GM11168 (cell line): ENCODE data around the gene ARHGEF37.
"Not testable (repeated sequence)": the region's sequence is repeated elsewhere in the genome, so short reads cannot be mapped to it uniquely, and the experiment has no call there.

Experiments used
- in situ Hi-C: fragments of 300-500 bp; cut with MboI; formaldehyde crosslinking; loops from one replicate; pipeline ENCODE4 v1.12.0; 2022; ENCODE audit warnings: low sequenced_read_pairs; ENCODE audit not compliant: unreplicated experiment

The ARHGEF37 gene

GRCh38 chr5:149561848-149562247 lies 19.4 kb upstream of the ARHGEF37 start:
- in situ Hi-C loops, result loop anchor here (10.0 kb wide), 1 partner anchor 177 kb away; no protein-coding TSS in a partner anchor

DNA sequence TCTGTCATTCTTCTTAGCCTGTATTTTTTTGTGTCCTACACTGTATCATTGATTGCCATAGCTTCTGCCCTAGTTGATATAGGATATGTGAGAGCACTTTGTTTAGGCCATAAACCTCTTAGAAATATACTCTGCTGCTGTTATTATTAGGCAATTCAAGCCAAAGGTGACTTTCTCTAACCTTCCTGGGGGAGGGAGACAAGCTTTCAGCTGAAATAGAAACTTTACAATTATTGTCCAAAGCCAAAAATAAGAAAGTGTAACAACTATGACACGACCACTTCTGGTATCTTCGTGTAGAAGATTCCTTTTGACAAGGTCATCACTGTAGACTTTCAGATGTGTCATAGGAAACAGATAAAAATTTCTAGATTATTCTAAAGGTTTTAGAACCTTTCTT lies 17.8 kb upstream of the ARHGEF37 start:
- in situ Hi-C loops, result loop anchor here (10.0 kb wide), 1 partner anchor 179 kb away; no protein-coding TSS in a partner anchor

DNA sequence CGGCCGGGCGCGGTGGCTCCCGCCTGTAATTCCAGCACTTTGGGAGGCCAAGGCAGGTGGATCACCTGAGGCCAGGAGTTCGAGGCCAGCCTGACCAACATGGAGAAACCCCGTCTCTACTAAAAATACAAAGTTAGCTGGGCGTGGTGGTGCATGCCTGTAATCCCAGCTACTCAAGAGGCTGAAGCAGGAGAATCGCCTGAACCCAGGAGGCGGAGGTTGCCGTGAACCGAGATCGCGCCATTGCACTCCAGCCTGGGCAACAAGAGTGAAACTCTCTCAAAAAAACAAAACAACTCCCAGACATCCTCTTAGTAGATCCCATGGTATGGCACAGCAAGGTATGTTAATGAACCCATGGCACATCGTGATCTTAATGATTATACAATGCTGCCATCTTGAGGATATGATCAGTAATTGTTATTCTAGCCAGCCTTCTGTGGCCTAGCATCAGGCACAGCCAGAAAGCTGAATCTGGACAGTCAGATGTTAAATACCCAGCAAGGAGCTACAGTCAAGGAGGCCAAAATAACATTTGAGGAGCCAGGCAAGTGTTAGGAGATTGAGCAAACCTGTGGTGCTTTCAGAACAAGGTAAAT lies 16.7 kb upstream of the ARHGEF37 start:
- in situ Hi-C loops, result loop anchor here (10.0 kb wide), 1 partner anchor 180 kb away; no protein-coding TSS in a partner anchor

DNA sequence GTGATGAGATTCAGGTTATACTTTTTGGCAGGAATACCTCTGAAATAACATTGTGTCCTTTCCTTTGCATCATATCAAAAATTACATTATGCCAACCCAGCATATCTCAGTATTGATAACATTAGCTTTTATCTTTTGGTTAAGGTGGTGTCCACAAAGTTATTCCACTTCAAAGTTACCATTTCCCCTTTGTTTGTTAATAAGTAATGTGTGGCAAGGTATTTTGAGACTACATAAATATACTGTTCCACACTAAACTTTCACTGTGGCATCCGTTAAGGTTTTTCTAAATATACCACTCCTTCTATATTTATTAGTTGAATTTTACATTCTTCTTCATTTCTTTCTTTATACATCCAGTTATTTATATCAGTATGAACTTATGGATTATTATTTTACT lies 14.1 kb upstream of the ARHGEF37 start:
- in situ Hi-C loops, result loop anchor here (10.0 kb wide), 1 partner anchor 182 kb away; no protein-coding TSS in a partner anchor

DNA sequence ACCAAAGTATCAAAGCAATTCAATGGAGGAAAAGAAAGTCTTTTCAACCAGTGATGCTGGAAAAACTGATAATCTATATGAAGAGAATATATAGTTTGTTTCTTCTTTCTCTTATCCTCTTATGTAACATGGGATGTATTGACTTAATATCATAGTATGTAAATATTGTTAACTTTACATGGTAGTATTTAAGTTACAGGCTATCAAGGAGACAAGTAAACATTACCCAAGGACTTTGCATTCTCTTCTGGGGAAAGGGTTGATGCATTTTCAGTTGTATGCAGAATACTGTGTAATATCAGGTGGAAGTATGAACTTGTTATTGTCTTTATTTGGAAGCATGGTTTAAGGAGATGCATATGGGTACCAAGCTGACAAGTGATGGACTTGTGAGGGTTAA lies 9.1 kb upstream of the ARHGEF37 start:
- in situ Hi-C loops, result no loop called here

DNA sequence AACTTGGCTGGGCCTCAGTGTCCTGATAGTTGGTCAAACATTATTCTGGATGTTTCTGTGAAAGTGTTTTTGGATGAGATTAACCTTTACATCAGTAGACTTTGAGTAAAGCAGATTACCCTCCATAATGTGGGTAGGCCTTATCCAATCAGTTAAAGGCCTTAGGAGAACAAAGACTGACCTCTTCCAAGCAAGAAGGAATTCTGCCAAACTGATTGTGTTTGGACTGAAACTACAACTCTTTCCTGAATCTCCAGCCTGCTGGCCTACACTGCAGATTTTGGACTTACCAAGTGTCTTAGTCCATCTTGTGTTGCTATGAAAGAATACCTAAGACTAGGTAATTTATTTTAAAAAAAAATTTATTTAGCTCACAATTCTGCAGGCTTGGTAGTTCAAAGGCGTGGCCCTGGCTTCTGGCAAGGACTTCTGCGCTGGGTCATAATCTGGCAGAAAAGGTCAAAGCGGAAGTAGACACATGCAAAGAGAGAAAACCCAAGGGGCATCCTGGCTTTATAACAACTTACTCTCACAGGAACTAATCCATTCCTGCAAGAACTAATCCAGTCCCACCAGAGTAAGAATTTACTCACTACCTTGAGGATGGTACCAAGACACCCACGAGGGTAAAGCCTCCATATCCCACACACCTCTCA lies 8.6 kb upstream of the ARHGEF37 start:
- in situ Hi-C loops, result no loop called here

DNA sequence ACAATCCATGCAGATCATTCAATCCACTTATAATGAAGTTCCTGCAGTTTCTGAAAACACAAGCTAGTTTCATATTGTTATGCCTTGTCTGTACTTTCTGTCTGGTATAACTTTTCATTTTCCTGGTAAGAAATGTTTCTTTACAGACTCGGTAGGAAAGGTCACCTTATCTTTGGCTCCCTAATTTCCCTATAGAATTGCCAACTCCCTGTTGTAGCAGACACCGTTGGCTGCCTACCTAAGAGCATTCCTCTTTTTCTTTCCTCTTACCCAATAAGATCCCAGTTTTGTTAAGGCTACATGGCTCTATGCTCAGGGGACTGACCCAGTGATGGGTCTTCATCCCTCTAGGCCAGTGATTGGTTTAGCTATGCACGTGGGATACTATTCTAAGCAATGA lies 6.2 kb upstream of the ARHGEF37 start:
- in situ Hi-C loops, result no loop called here

- in situ Hi-C loops, result no loop called here
Measured at GRCh38 chr5:149576021-149576420, 5.3 kb upstream of the ARHGEF37 start.

DNA sequence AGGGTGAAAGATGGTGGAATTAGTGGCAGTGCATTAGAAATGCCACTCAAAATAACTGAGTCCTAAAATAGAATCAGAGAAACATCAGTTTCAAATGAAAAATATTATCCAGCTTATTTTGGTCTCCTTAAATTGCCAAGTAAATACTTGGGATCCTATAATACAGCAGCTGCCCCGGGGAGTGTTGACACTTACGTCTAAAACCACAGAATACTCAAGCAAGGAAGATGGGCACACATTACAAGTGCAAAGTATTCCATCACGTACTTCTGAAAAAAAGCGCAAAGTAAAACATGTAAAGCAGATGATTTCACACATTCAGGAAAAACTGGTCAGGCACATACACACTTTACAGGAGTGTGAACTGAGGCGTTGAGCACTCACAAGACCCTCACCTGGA lies 2.4 kb upstream of the ARHGEF37 start:
- in situ Hi-C loops, result no loop called here

- in situ Hi-C loops, result no loop called here
Measured at GRCh38 chr5:149580808-149581191, 498 bp upstream of the ARHGEF37 start.

GRCh38 chr5:149581931-149582768 lies 852 bp downstream of the ARHGEF37 start:
- in situ Hi-C loops, result no loop called here

- in situ Hi-C loops, result no loop called here
Measured at GRCh38 chr5:149583394-149583793, 2.1 kb downstream of the ARHGEF37 start.

DNA sequence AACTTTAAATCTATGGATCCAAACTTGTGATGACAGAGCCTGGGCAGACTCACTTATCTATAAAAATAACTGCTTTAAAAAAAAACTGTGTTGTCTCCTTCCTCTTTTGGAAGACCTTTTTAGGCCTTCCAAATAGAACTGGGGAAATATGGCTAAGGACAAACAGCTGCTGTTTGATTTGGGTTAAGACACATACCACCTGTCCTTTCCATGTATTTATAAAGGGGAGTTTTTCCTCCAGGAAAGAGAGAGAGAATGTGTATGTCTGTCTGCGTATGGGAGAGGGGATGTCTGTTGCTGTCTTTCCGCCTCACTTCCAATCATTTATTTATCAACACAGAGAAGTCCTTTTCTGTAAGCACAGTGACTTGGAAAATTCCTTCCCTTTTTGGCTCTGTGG lies 2.8 kb downstream of the ARHGEF37 start:
- in situ Hi-C loops, result no loop called here

DNA sequence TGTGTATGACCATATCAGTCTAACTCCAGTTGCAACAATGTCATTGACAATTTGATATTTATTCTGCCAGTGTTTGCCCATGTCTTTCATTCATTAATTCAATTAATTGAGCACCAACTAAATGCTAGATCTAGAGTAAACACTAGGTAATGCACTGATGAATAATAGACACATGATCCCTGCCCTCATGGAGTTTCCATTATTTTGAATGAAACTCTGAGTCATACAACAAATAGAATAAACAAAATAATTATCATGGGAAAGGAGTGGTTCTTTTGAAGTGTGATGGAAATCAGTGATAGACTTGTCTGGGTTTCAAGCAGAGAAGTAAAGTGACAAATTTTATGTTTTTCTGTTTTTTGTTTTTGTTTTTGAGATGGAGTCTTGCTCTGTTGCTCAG lies 4.6 kb downstream of the ARHGEF37 start:
- in situ Hi-C loops, result no loop called here

DNA sequence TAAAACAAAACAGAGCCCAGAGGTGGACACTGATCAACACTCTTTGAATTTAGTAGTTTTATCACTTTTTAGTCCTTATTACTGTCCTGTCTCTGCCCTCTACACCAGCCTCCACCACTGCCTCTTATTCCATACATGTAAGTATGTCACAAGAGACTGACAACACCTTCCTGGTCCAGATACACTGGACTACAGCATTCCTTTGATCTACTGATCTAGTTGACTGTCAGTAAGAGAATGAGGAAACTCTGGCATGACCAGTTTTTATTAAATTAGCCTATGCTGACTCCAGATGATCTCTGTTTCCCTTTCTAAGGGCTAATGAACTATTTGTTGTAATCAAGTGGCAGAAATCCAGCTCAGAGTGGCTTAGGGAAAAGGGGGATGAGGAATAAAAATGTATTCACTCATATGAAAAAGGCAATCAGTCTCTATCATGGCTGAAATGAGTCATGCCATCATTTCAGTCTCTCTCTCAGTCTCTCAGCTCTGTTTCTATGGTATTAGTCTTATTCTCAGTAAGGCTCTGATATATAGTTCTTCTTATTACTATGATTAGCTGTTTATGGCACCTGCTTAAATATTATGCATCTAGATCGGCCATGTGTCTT lies 5.5 kb downstream of the ARHGEF37 start:
- in situ Hi-C loops, result no loop called here

GRCh38 chr5:149588936-149589335 lies 7.6 kb downstream of the ARHGEF37 start:
- in situ Hi-C loops, result no loop called here

GRCh38 chr5:149593370-149593769 lies 12.1 kb downstream of the ARHGEF37 start:
- in situ Hi-C loops, result no loop called here

DNA sequence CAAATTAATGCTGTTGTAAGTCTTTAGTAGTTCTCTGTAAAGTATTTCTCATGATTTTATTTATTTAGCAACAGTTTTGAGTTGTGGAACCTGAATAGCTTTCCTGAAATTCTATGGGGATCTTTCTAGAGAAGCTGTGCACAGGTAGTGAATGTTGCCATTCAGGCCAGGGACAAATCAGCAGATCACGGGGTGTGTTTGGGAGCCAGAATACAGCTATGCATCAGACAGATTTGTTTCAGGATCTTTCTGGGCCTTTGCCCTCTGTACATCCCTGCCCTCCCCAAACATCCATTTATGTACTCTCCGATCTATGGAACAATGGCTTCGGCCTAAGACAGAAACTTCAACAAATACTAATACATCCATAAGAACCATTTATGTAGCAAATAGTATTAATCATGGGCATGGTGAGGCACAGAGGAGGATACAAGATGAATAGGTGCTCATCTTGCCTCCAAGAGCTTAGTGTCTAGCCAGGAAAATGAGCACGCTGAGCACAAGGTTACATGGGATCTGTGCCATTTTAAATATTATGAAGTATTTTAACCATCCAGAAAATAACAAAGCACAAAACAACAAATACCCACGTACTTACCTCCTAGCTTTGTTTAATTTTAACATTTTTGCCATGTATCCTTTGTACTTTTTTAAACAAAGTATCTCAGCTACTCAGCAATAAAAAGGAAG lies 13.1 kb downstream of the ARHGEF37 start:
- in situ Hi-C loops, result no loop called here

- in situ Hi-C loops, result not testable (repeated sequence)
Measured at GRCh38 chr5:149595105-149595504, 13.8 kb downstream of the ARHGEF37 start.

GRCh38 chr5:149596712-149597111 lies 15.4 kb downstream of the ARHGEF37 start:
- in situ Hi-C loops, result no loop called here
